GM19463 (cell line): ENCODE measurements around the gene PRR30.

Experiments
- ATAC-seq: cut with Tn5 transposase; IDR thresholded peaks from one replicate; pipeline ENCODE4 v1.9.1; 2021; ENCODE audit warnings: mild to moderate bottlenecking, moderate library complexity; ENCODE audit not compliant: unreplicated experiment

The PRR30 gene

GRCh38 chr2:27155069-27155520 lies 15.9 kb upstream of the PRR30 start:
- ATAC-seq = no peak

- no peak for ATAC-seq
Observed at GRCh38 chr2:27154488-27154887, 15.3 kb upstream of the PRR30 start.

GRCh38 chr2:27152796-27153464 lies 13.7 kb upstream of the PRR30 start:
- no peak for ATAC-seq

GRCh38 chr2:27152102-27152795 lies 13.0 kb upstream of the PRR30 start:
- ATAC-seq = no peak

GRCh38 chr2:27150639-27151230 lies 11.5 kb upstream of the PRR30 start:
- ATAC-seq = no peak

GRCh38 chr2:27149570-27150405 lies 10.6 kb upstream of the PRR30 start:
- no peak for ATAC-seq

- ATAC-seq = no peak
Observed at GRCh38 chr2:27148801-27149439, 9.7 kb upstream of the PRR30 start, which contains the start of gene TCF23. Gene TCF23, plus strand, starts transcription at chr2:27149004. Its CDS starts 130 bp downstream, at chr2:27149134.

- ATAC-seq = no peak
Observed at GRCh38 chr2:27147935-27148334, 8.7 kb upstream of the PRR30 start.

GRCh38 chr2:27145682-27146081 lies 6.5 kb upstream of the PRR30 start:
- ATAC-seq = no peak

- ATAC-seq = no peak
Observed at GRCh38 chr2:27143285-27143684, 4.1 kb upstream of the PRR30 start.

GRCh38 chr2:27138111-27138510 lies 1.1 kb downstream of the PRR30 start:
- ATAC-seq = no peak

- no peak for ATAC-seq
Observed at GRCh38 chr2:27137322-27137935, 1.8 kb downstream of the PRR30 start.

- ATAC-seq = no peak
Observed at GRCh38 chr2:27136751-27137150, 2.5 kb downstream of the PRR30 start.

- no peak for ATAC-seq
Observed at GRCh38 chr2:27135478-27135955, 3.7 kb downstream of the PRR30 start.

GRCh38 chr2:27134781-27135477 lies 4.3 kb downstream of the PRR30 start:
- no peak for ATAC-seq

- peak; percentile 92 for ATAC-seq
Observed at GRCh38 chr2:27133905-27134780, 5.1 kb downstream of the PRR30 start, which contains the start of gene PREB. Gene PREB, minus strand, starts transcription at chr2:27134636. Its CDS starts 215 bp downstream, at chr2:27134421.

- ATAC-seq = no peak
Observed at GRCh38 chr2:27133195-27133875, 5.9 kb downstream of the PRR30 start.

- ATAC-seq = no peak
Observed at GRCh38 chr2:27131429-27131828, 7.8 kb downstream of the PRR30 start.
